Endothelial cell of umbilical vein (primary cell): Measurements from ENCODE around the gene CD53. TPM values are rescaled to one million over a fixed set of nuclear protein-coding genes. Genes with fewer than 3 reads are reported as not detected.

ENCODE experiments used
- BruUV-seq: library from RNA; stranded (reverse); fragments of 400-500 nt; replicated peaks from 2 replicates; lab custom pipeline; 2021; lab: Mats Ljungman, UMichigan
- CTCF ChIA-PET: fragments of 300-600, 350-600 bp; sonication (Branson Sonifier 250); formaldehyde crosslinking; loops from one replicate; lab custom pipeline; 2021; ENCODE audit warnings: antibody characterized with exemption, inconsistent platforms; lab: Charles Lee
- POLR2A ChIA-PET: fragments of 300-600, 350-600 bp; sonication (Branson Sonifier 250); formaldehyde crosslinking; loops from one replicate; lab custom pipeline; 2021; ENCODE audit warnings: antibody characterized with exemption, inconsistent platforms; lab: Charles Lee
- DNase-seq: peaks from one replicate; pipeline ENCODE4 v3.0.0-alpha.2; 2011; ENCODE audit warnings: low read depth, low spot score
- FAIRE-seq: peaks from 2 replicates; lab custom pipeline; 2011; peaks lifted over from hg19 to GRCh38; lab: Jason Lieb, UNC
- H2AFZ ChIP-seq: 2 replicates; pipeline ENCODE4 v1.6.0; 2012; ENCODE audit warnings: low read depth, low read length, control low read depth, inconsistent platforms
- H3K27ac ChIP-seq: 2 replicates; pipeline ENCODE4 v1.5.1; 2011; ENCODE audit warnings: low read depth, mild to moderate bottlenecking, control low read depth, low read length, moderate library complexity; ENCODE audit not compliant: insufficient read depth
- H3K27me3 ChIP-seq, 2 experiments: 2 replicates each; pipeline versions ENCODE4 v1.6.0 to v1.6.1; 2011; ENCODE audit warnings: low read length in 2 of 2, mixed read lengths in 1 of 2; ENCODE audit not compliant: control insufficient read depth in 2 of 2, insufficient read depth in 2 of 2
- H3K36me3 ChIP-seq, 2 experiments: 2 replicates in 1 of 2; 3 replicates in 1 of 2; pipeline ENCODE4 v1.5.1; 2011; ENCODE audit warnings: low read length in 2 of 2, mild to moderate bottlenecking in 1 of 2, moderate library complexity in 1 of 2; ENCODE audit not compliant: control insufficient read depth in 2 of 2, insufficient read depth in 2 of 2; ENCODE audit errors: extremely low read depth in 1 of 2
- H3K4me1 ChIP-seq: 3 replicates; pipeline ENCODE4 v1.5.1; 2011; ENCODE audit warnings: mild to moderate bottlenecking, low read length; ENCODE audit not compliant: control insufficient read depth, insufficient read depth; ENCODE audit errors: extremely low read depth
- H3K4me2 ChIP-seq: 2 replicates; pipeline ENCODE4 v1.6.1; 2011; ENCODE audit warnings: low read length, control low read depth, mixed read lengths; ENCODE audit not compliant: insufficient read depth
- H3K4me3 ChIP-seq, 3 experiments: fragments of 200-600 bp in 1 of 3; sonication (generic), shearing (Covaris generic) in 1 of 3; replicated peaks in 1 of 3; 2 replicates each; pipeline ENCODE4 v1.5.1; 2011 to 2016; ENCODE audit warnings: control low read depth in 3 of 3, low read length in 3 of 3, mild to moderate bottlenecking in 2 of 3, inconsistent platforms in 1 of 3, low read depth in 1 of 3, moderate library complexity in 1 of 3; ENCODE audit not compliant: insufficient read depth in 1 of 3
- H3K79me2 ChIP-seq: 2 replicates; pipeline ENCODE4 v1.6.0; 2012; ENCODE audit warnings: low read length, inconsistent platforms; ENCODE audit not compliant: control insufficient read depth, insufficient read depth
- H3K9ac ChIP-seq: replicated peaks from 2 replicates; pipeline ENCODE3; 2011; ENCODE audit warnings: low read length, control low read depth; ENCODE audit not compliant: insufficient read depth; ENCODE audit errors: extremely low read depth
- H3K9me1 ChIP-seq: replicated peaks from 3 replicates; pipeline ENCODE4 v1.6.0; 2011; ENCODE audit warnings: mild to moderate bottlenecking, low read length; ENCODE audit not compliant: control insufficient read depth, insufficient read depth; ENCODE audit errors: extremely low read depth
- H3K9me3 ChIP-seq: replicated peaks from 2 replicates; pipeline ENCODE4 v1.5.1; 2012; ENCODE audit warnings: low read length, inconsistent platforms; ENCODE audit not compliant: control insufficient read depth, insufficient read depth
- H4K20me1 ChIP-seq: replicated peaks from 2 replicates; pipeline ENCODE3; 2011; ENCODE audit warnings: mild to moderate bottlenecking, low read length; ENCODE audit not compliant: control insufficient read depth, insufficient read depth; ENCODE audit errors: extremely low read depth
- GATA2 ChIP-seq: IDR thresholded peaks from 2 replicates; pipeline ENCODE4 v1.7.0; 2011; ENCODE audit warnings: low read depth, mild to moderate bottlenecking, moderate library complexity, mixed read lengths, low read length; ENCODE audit not compliant: insufficient read length, insufficient read depth
- POLR2A ChIP-seq: IDR thresholded peaks from 2 replicates; pipeline ENCODE4 v1.6.1; 2012; ENCODE audit warnings: low read depth, mild to moderate bottlenecking, control low read depth, low read length
- dilution Hi-C: fragments of 300-500 bp; cut with MboI; formaldehyde crosslinking; loops from one replicate; pipeline ENCODE4 v1.15.0; 2019; ENCODE audit warnings: low sequenced_read_pairs; ENCODE audit not compliant: extremely low pct_ligation_motif_present
- intact Hi-C: fragments of 100-400 bp; cut with micrococcal nuclease; formaldehyde crosslinking; loops from one replicate; pipeline ENCODE4 v1.10.0; 2022
- polyA plus RNA-seq, 4 experiments: library from polyadenylated mRNA; depleted of rRNA in 3 of 4; stranded (reverse) in 3 of 4; unstranded in 1 of 4; fragments of >200 nt; gene quantifications; 2 replicates each; pipeline versions ENCODE4 v1.2.1 to v1.2.3, GENCODE V29; 2011 to 2012; ENCODE audit warnings: missing spikeins in 1 of 4
- total RNA-seq: library from RNA; stranded (reverse); gene quantifications from 2 replicates; pipeline ENCODE4 v1.2.3, GENCODE V29; 2021

CD53 gene
- total and polyA plus RNA-seq, 2 donors (not counting 3 experiments of a cell fraction or from before 2014, with no cell fraction given) = 0.35 TPM; not detected in 1

- FAIRE-seq (no peak), DNase-seq (no peak)
- no peaks in the 10 kb centered on the region for H3K9me3 ChIP-seq
- H3K27me3 ChIP-seq = no peaks in the 10 kb centered on the region
- H3K9ac ChIP-seq = no peak overlapping the region
- no peaks in the 10 kb centered on the region for H3K4me1 ChIP-seq
- no peak overlapping the region for H3K27ac ChIP-seq
- no peak overlapping the region for H3K4me3 ChIP-seq
- peaks cover 2 to 7% of the 10 kb centered on the region in 2 experiments for H3K36me3 ChIP-seq
- ChIA-PET CTCF (interaction anchor here (1.5 kb wide), 1 partner anchor 12 kb away, joined by 3 read pairs; no protein-coding TSS in a partner anchor), POLR2A (no interaction called here)
- intact Hi-C loops (no loop called here), dilution Hi-C loops (no loop called here)
- H4K20me1 ChIP-seq = no peaks in the 10 kb centered on the region
- BruUV-seq = TSS peak; percentile 20
- H3K4me2 ChIP-seq = no peak overlapping the region
- no peak for TF ChIP-seq POLR2A
- no peak for TF ChIP-seq GATA2
- no peaks in the 10 kb centered on the region for H3K79me2 ChIP-seq
- H3K9me1 ChIP-seq = no peaks in the 10 kb centered on the region
- H2AFZ ChIP-seq = no peak overlapping the region
Measured at GRCh38 chr1:110948038-110948810, 75.3 kb downstream of the CD53 start.

Other genes starting within 250 kb of the CD53 start
- not detected in 2 replicates for gene KCNA3, start 198.2 kb upstream of the CD53 start, total RNA-seq
- not detected in 2 replicates for gene KCNA3, start 198.2 kb upstream of the CD53 start, polyA plus RNA-seq
- 12.9 and 13.0 TPM in 2 replicates for gene LRIF1, start 90.8 kb downstream of the CD53 start, total RNA-seq
- gene LRIF1, start 90.8 kb downstream of the CD53 start, polyA plus RNA-seq = 2.8 and 3.5 TPM in 2 replicates